ENCODE measurements around the gene TNNT2.
A peak's percentile ranks its signal among the peaks of the same experiment; 100 is the strongest.

Gene TNNT2

GRCh38 chr1:201377611-201378092, at the start of gene TNNT2:
Gene TNNT2, minus strand, starts transcription at chr1:201377680. Its CDS starts 4,426 bp downstream, at chr1:201373254.
- DNase-seq (ENCODE audit: low read depth) = no peak

GRCh38 chr1:201426479-201427310, 49.2 kb upstream of the TNNT2 start:
- no peak for DNase-seq (ENCODE audit: low read depth)

GRCh38 chr1:201424146-201424545, 46.7 kb upstream of the TNNT2 start:
- no peak for DNase-seq (ENCODE audit: low read depth)

- no peak for DNase-seq (ENCODE audit: low read depth)
These were observed 46.2 kb upstream of the TNNT2 start for GRCh38 chr1:201423655-201424054.

GRCh38 chr1:201422436-201423030, 45.1 kb upstream of the TNNT2 start:
- DNase-seq (ENCODE audit: low read depth) = no peak

- DNase-seq (ENCODE audit: low read depth) = no peak
These were observed 44.5 kb upstream of the TNNT2 start for GRCh38 chr1:201422026-201422425.

GRCh38 chr1:201421041-201421440, 43.6 kb upstream of the TNNT2 start:
- no peak for DNase-seq (ENCODE audit: low read depth)

GRCh38 chr1:201420608-201421002, 43.1 kb upstream of the TNNT2 start:
- no peak for DNase-seq (ENCODE audit: low read depth)

- no peak for DNase-seq (ENCODE audit: low read depth)
These were observed 42.5 kb upstream of the TNNT2 start for GRCh38 chr1:201419746-201420607.

- DNase-seq (ENCODE audit: low read depth) = no peak
These were observed 41.8 kb upstream of the TNNT2 start for GRCh38 chr1:201419256-201419655.

- no peak for DNase-seq (ENCODE audit: low read depth)
These were observed 41.0 kb upstream of the TNNT2 start for GRCh38 chr1:201418461-201418860.

- DNase-seq (ENCODE audit: low read depth) = no peak
These were observed 36.7 kb upstream of the TNNT2 start for GRCh38 chr1:201414051-201414738.

- no peak for DNase-seq (ENCODE audit: low read depth)
These were observed 33.8 kb upstream of the TNNT2 start for GRCh38 chr1:201411292-201411691.

- no peak for DNase-seq (ENCODE audit: low read depth)
These were observed 32.0 kb upstream of the TNNT2 start for GRCh38 chr1:201409440-201409839.

- DNase-seq (ENCODE audit: low read depth) = no peak
These were observed 31.3 kb upstream of the TNNT2 start for GRCh38 chr1:201408834-201409200.

GRCh38 chr1:201408176-201408833, 30.8 kb upstream of the TNNT2 start:
- peak; percentile 46 for DNase-seq (ENCODE audit: low read depth)

- DNase-seq (ENCODE audit: low read depth) = no peak
These were observed 29.4 kb upstream of the TNNT2 start for GRCh38 chr1:201406831-201407406.

- no peak for DNase-seq (ENCODE audit: low read depth)
These were observed 28.0 kb upstream of the TNNT2 start for GRCh38 chr1:201405484-201405831.

- DNase-seq (ENCODE audit: low read depth) = no peak
These were observed 27.4 kb upstream of the TNNT2 start for GRCh38 chr1:201404722-201405483.

GRCh38 chr1:201404055-201404454, 26.6 kb upstream of the TNNT2 start:
- no peak for DNase-seq (ENCODE audit: low read depth)
